K562 (cell line): Measurements from ENCODE around the gene DRGX. TPM values are rescaled to one million over a fixed set of nuclear protein-coding genes. Genes with fewer than 3 reads are reported as not detected.

Experiments used
- ATAC-seq: fragments of 200-7000 bp; cut with Tn5 transposase; 3 replicates; pipeline ENCODE4 v1.9.1; 2020; ENCODE audit warnings: moderate library complexity
- BruUV-seq: library from RNA; stranded (reverse); fragments of 400-500 nt; replicated peaks from 2 replicates; lab custom pipeline; 2021; lab: Mats Ljungman, UMichigan
- CTCF ChIA-PET: fragments of 300-600 bp; formaldehyde crosslinking; extraction: SDS; loops from one replicate; lab custom pipeline; 2021; ENCODE audit warnings: low intra/inter-chr PET ratio; lab: Yijun Ruan, JAX
- POLR2A ChIA-PET: fragments of 300-600, 350-650 bp; sonication (Branson Sonifier 250); formaldehyde crosslinking; extraction: SDS; loops from one replicate; lab custom pipeline; 2021; ENCODE audit warnings: antibody characterized with exemption, inconsistent platforms; lab: Yijun Ruan, JAX
- DNase-seq, 4 experiments: peaks; one replicate each; pipeline versions ENCODE4 v3.0.0 to v3.0.0-alpha.2; 2011 to 2018; ENCODE audit warnings: low spot score in 3 of 4, mixed read lengths in 3 of 4; ENCODE audit errors: extremely low read depth in 1 of 4
- FAIRE-seq: peaks from 2 replicates; lab custom pipeline; 2011; peaks lifted over from hg19 to GRCh38; lab: Jason Lieb, UNC
- H2AFZ ChIP-seq: 2 replicates; pipeline ENCODE4 v1.6.0; 2011; ENCODE audit warnings: low read depth, low read length, control low read depth, inconsistent platforms
- H3K27ac ChIP-seq: fragments of 200-600 bp; 3 replicates; pipeline ENCODE4 v1.8.0; 2011; ENCODE audit warnings: low read depth, mild to moderate bottlenecking, control low read depth, inconsistent platforms, low read length, moderate library complexity, mixed read lengths; ENCODE audit errors: extremely low read depth
- H3K27me3 ChIP-seq, 2 experiments: fragments of 300-600 bp in 1 of 2; 2 replicates in 1 of 2; 3 replicates in 1 of 2; pipeline versions ENCODE4 v1.6.0 to v1.8.0; 2011; ENCODE audit warnings: inconsistent platforms in 2 of 2, low read length in 2 of 2, mild to moderate bottlenecking in 1 of 2, mixed read lengths in 1 of 2, moderate library complexity in 1 of 2; ENCODE audit not compliant: control insufficient read depth in 2 of 2, insufficient read depth in 2 of 2
- H3K36me3 ChIP-seq: fragments of 300-600 bp; 3 replicates; pipeline ENCODE4 v1.8.0; 2011; ENCODE audit warnings: mild to moderate bottlenecking, low read length, inconsistent platforms; ENCODE audit not compliant: control insufficient read depth, insufficient read depth
- H3K4me1 ChIP-seq, 2 experiments: fragments of 200-600 bp in 1 of 2; replicated peaks in 1 of 2; 2 replicates in 1 of 2; 3 replicates in 1 of 2; pipeline versions ENCODE4 v1.5.1 to v1.8.0; 2011; ENCODE audit warnings: inconsistent platforms in 2 of 2, low read length in 2 of 2, mild to moderate bottlenecking in 1 of 2, mixed read lengths in 1 of 2, moderate library complexity in 1 of 2; ENCODE audit not compliant: control insufficient read depth in 2 of 2, insufficient read depth in 2 of 2
- H3K4me2 ChIP-seq: 2 replicates; pipeline ENCODE4 v1.6.1; 2011; ENCODE audit warnings: low read length, control low read depth, inconsistent platforms, mixed read lengths; ENCODE audit not compliant: insufficient read depth
- H3K4me3 ChIP-seq: fragments of 200-600 bp; sonication (generic), shearing (Covaris generic); 2 replicates; pipeline ENCODE4 v1.5.1; 2016; ENCODE audit warnings: control low read depth, inconsistent platforms
- H3K79me2 ChIP-seq: fragments of 200-600 bp; 3 replicates; pipeline ENCODE4 v1.8.0; 2011; ENCODE audit warnings: low read length, inconsistent platforms; ENCODE audit not compliant: control insufficient read depth, insufficient read depth
- H3K9ac ChIP-seq, 2 experiments: 2 replicates each; pipeline versions ENCODE4 v1.6.0 to v1.6.1; 2011; ENCODE audit warnings: low read depth in 2 of 2, low read length in 2 of 2, control low read depth in 1 of 2, inconsistent platforms in 1 of 2, mild to moderate bottlenecking in 1 of 2, mixed read lengths in 1 of 2; ENCODE audit not compliant: insufficient read depth in 1 of 2
- H3K9me1 ChIP-seq: one replicate; pipeline ENCODE4 v1.6.0; 2011; ENCODE audit warnings: inconsistent platforms, mild to moderate bottlenecking, low read length, moderate library complexity; ENCODE audit not compliant: control insufficient read depth, insufficient read depth
- H3K9me3 ChIP-seq: replicated peaks from 2 replicates; pipeline ENCODE4 v1.5.1; 2011; ENCODE audit warnings: low read depth, low read length, inconsistent platforms; ENCODE audit not compliant: control insufficient read depth, insufficient read depth
- H4K20me1 ChIP-seq: replicated peaks from 2 replicates; pipeline ENCODE4 v1.6.1; 2011; ENCODE audit warnings: low read length, inconsistent platforms, mixed read lengths; ENCODE audit not compliant: control insufficient read depth, insufficient read depth
- BRF1 ChIP-seq: IDR thresholded peaks from 3 replicates; pipeline ENCODE4 v1.6.1; 2011; ENCODE audit warnings: borderline replicate concordance, mild to moderate bottlenecking; ENCODE audit not compliant: insufficient read length; ENCODE audit errors: extremely low read depth
- CBX8 ChIP-seq: fragments of 200-600 bp; sonication (generic); IDR thresholded peaks from 2 replicates; pipeline ENCODE4 v1.6.1; 2012; ENCODE audit warnings: borderline replicate concordance, mixed run types, low read depth, mild to moderate bottlenecking, moderate library complexity, mixed read lengths, low read length, control low read depth, inconsistent platforms; ENCODE audit not compliant: poor library complexity, severe bottlenecking; ENCODE audit errors: extremely low read depth
- CCAR2 ChIP-seq: fragments of 200-400 bp; formaldehyde crosslinking; IDR thresholded peaks from 2 replicates; pipeline ENCODE4 v1.6.1; 2017; ENCODE audit warnings: mild to moderate bottlenecking, low read depth, low read length
- CHAMP1 ChIP-seq: fragments of 450-650 bp; IDR thresholded peaks from 2 replicates; pipeline ENCODE4 v1.6.1; 2016; ENCODE audit warnings: mild to moderate bottlenecking
- ETV5 ChIP-seq: sonication (generic); formaldehyde crosslinking; IDR thresholded peaks from 2 replicates; pipeline ENCODE4 v1.4.0; 2020; ENCODE audit warnings: low read depth, mild to moderate bottlenecking, missing genetic modification reagents
- FOXA3 ChIP-seq, 2 experiments: fragments of 450-650 bp in 1 of 2; sonication (generic) in 1 of 2; formaldehyde crosslinking; IDR thresholded peaks in 1 of 2; conservative IDR thresholded peaks in 1 of 2; 2 replicates each; pipeline versions ENCODE4 v1.4.0 to v1.8.0; 2020 to 2022; ENCODE audit warnings: mild to moderate bottlenecking in 2 of 2, missing genetic modification reagents in 1 of 2
- HMGN3 ChIP-seq: IDR thresholded peaks from 2 replicates; pipeline ENCODE4 v1.6.1; 2011; ENCODE audit warnings: borderline replicate concordance, low read depth, mild to moderate bottlenecking, mixed read lengths, low read length; ENCODE audit not compliant: insufficient read length; ENCODE audit errors: extremely low read depth
- KAT2B ChIP-seq: IDR thresholded peaks from one replicate; pipeline ENCODE4 v1.6.1; 2012; ENCODE audit warnings: low read depth, mild to moderate bottlenecking, control low read depth, inconsistent platforms, low read length, moderate library complexity
- KLF13 ChIP-seq: fragments of 450-650 bp; IDR thresholded peaks from 2 replicates; pipeline ENCODE4 v1.6.1; 2016; ENCODE audit warnings: missing genetic modification characterization, low read depth, mild to moderate bottlenecking, missing compliant biosample characterization, moderate library complexity, borderline replicate concordance
- KLF16 ChIP-seq: IDR thresholded peaks from 2 replicates; pipeline ENCODE4 v1.6.1; 2016; ENCODE audit warnings: antibody characterized with exemption
- MCM5 ChIP-seq: fragments of 450-650 bp; IDR thresholded peaks from 2 replicates; pipeline ENCODE4 v1.6.1; 2016; ENCODE audit warnings: low read depth
- MXD1 ChIP-seq: fragments of 250-450 bp; sonication (Bioruptor Pico); IDR thresholded peaks from 2 replicates; pipeline ENCODE4 v1.8.0; 2021; ENCODE audit warnings: borderline replicate concordance, mild to moderate bottlenecking, moderate library complexity; ENCODE audit not compliant: poor library complexity, severe bottlenecking
- POLR2AphosphoS5 ChIP-seq: IDR thresholded peaks from 2 replicates; pipeline ENCODE4 v1.6.1; 2011; ENCODE audit warnings: mild to moderate bottlenecking, low read depth, low read length, moderate library complexity; ENCODE audit not compliant: control insufficient read depth, insufficient read depth
- RAD21 ChIP-seq, 2 experiments: fragments of 250-450 bp in 1 of 2; fragments of 450-650 bp in 1 of 2; sonication (Bioruptor Pico) in 1 of 2; formaldehyde crosslinking in 1 of 2; IDR thresholded peaks in 1 of 2; conservative IDR thresholded peaks in 1 of 2; 2 replicates each; pipeline versions ENCODE4 v1.4.0 to v1.8.0; 2020 to 2022; ENCODE audit warnings: mild to moderate bottlenecking in 2 of 2, moderate library complexity in 1 of 2
- SIRT6 ChIP-seq: IDR thresholded peaks from one replicate; pipeline ENCODE4 v1.6.1; 2012; ENCODE audit warnings: low read depth, mild to moderate bottlenecking, control low read depth, inconsistent platforms, low read length, moderate library complexity
- SMARCA5 ChIP-seq: fragments of 450-650 bp; IDR thresholded peaks from 2 replicates; pipeline ENCODE4 v1.6.1; 2016
- SNIP1 ChIP-seq: fragments of 450-650 bp; IDR thresholded peaks from 2 replicates; pipeline ENCODE4 v1.7.1; 2017; ENCODE audit warnings: low read depth, mild to moderate bottlenecking
- TAF7 ChIP-seq: fragments of 450-650 bp; IDR thresholded peaks from 2 replicates; pipeline ENCODE4 v1.6.1; 2016; ENCODE audit warnings: missing genetic modification characterization, missing compliant biosample characterization
- TAL1 ChIP-seq: fragments of 450-650 bp; IDR thresholded peaks from 2 replicates; pipeline ENCODE4 v1.6.1; 2016; ENCODE audit warnings: mild to moderate bottlenecking
- ZNF780A ChIP-seq: fragments of 250-450 bp; sonication (Bioruptor Pico); IDR thresholded peaks from 2 replicates; pipeline ENCODE4 v1.5.0; 2021; ENCODE audit warnings: mild to moderate bottlenecking
- WGBS: fragments of 100-300 bp; shearing (Covaris generic); methylation state at CpG from one replicate; pipeline ENCODE4 v1.1.6; 2016; ENCODE audit warnings: low coverage, mixed read lengths; ENCODE audit not compliant: insufficient coverage; ENCODE audit errors: missing lambda C conversion rate; 5-methylcytosine and 5-hydroxymethylcytosine counted together
- in situ Hi-C: fragments of 300-500 bp; cut with MboI; formaldehyde crosslinking; loops from 4 replicates; pipeline ENCODE4 v1.15.0; 2018; ENCODE audit warnings: inconsistent platforms, mixed read lengths
- intact Hi-C: fragments of 100-400 bp; cut with micrococcal nuclease; formaldehyde crosslinking; loops from 2 replicates; pipeline ENCODE4 v1.14.2; 2022
- polyA plus RNA-seq, 8 experiments: library from polyadenylated mRNA; depleted of rRNA in 4 of 8; stranded (reverse) in 5 of 8; unstranded in 3 of 8; fragments of >200 nt; fragmentation: Nextera tagmentation in 2 of 8; fragmentation: Illumina TruSeq in 1 of 8; extraction: Ambion mirVana in 2 of 8; extraction: Trizol in 1 of 8; gene quantifications; 2 replicates each; pipeline versions ENCODE4 v1.2.1 to v1.2.3, GENCODE V29; 2011 to 2014; ENCODE audit warnings: inconsistent platforms in 1 of 8, missing spikeins in 1 of 8
- total RNA-seq, 7 experiments: library from RNA; depleted of rRNA in 6 of 7; stranded (reverse); fragments of >200 nt in 6 of 7; fragmentation: Illumina TruSeq in 2 of 7; extraction: Trizol in 2 of 7; gene quantifications; 2 replicates each; pipeline versions ENCODE4 v1.2.1 to v1.2.3, GENCODE V29; 2011 to 2021; ENCODE audit warnings: low replicate concordance in 1 of 7

The DRGX gene
- total and polyA plus RNA-seq, 9 of the 15 experiments (the other 6 are each of a cell fraction or from before 2014, with no cell fraction given) = not detected

- DNase-seq (no peak), ATAC-seq (no peak), FAIRE-seq (no peak)
- no peaks in the 10 kb centered on the region for H3K9me3 ChIP-seq
- H3K79me2 ChIP-seq = no peaks in the 10 kb centered on the region
- H3K9ac ChIP-seq = no peak overlapping the region
- no peak overlapping the region for H3K4me2 ChIP-seq
- H3K9me1 ChIP-seq = no peaks in the 10 kb centered on the region
- H2AFZ ChIP-seq = no peak overlapping the region
- in situ Hi-C loops (no loop called here), intact Hi-C loops (no loop called here)
- TF ChIP-seq KLF16 = no peak
- TF ChIP-seq MCM5 = no peak
- TF ChIP-seq TAL1 = no peak
- no peak for TF ChIP-seq POLR2AphosphoS5
- TF ChIP-seq ZNF780A = no peak
- TF ChIP-seq KAT2B = no peak
- TF ChIP-seq CBX8 = no peak
- no peak for TF ChIP-seq FOXA3 (CRISPR knock-in tag; conservative IDR thresholded peaks at IDR 0.05 in 1 of 2, IDR thresholded peaks at IDR 0.05 in 1 of 2)
- no peak for TF ChIP-seq KLF13 (tag)
- TF ChIP-seq TAF7 (tag) = no peak
- TF ChIP-seq CCAR2 = no peak
- no peak for TF ChIP-seq BRF1
- TF ChIP-seq CHAMP1 = no peak
- no peak for TF ChIP-seq HMGN3
- TF ChIP-seq SNIP1 = no peak
- no peak for TF ChIP-seq SMARCA5
- no peak for TF ChIP-seq ETV5 (CRISPR knock-in tag)
- TF ChIP-seq SIRT6 = no peak
- TF ChIP-seq MXD1 (CRISPR knock-in tag) = no peak
- TF ChIP-seq RAD21 (CRISPR knock-in tag; conservative IDR thresholded peaks at IDR 0.05 in 1 of 2, IDR thresholded peaks at IDR 0.05 in 1 of 2) = no peak
- POLR2A ChIA-PET = interaction anchor here (0.6 to 1.4 kb wide), 3 partner anchors 17 to 1266 kb away, joined by 3 to 4 read pairs (median 4); no protein-coding TSS in a partner anchor
- no peak overlapping the region for H3K27ac ChIP-seq
- no peaks in the 10 kb centered on the region; a peak in 1 of 5 replicates for H3K4me1 ChIP-seq
- CTCF ChIA-PET = no interaction called here
- WGBS = 25% methylated on average over 5 of the region's 5 CpGs
- H4K20me1 ChIP-seq = no peaks in the 10 kb centered on the region
- no peak overlapping the region for H3K4me3 ChIP-seq
- BruUV-seq = no TSS peak
- no peaks in the 10 kb centered on the region for H3K36me3 ChIP-seq
- peaks cover 2 to 13% of the 10 kb centered on the region in 2 experiments; a peak in 1 of 5 replicates for H3K27me3 ChIP-seq
Observed at GRCh38 chr10:49330127-49330665, 65.7 kb downstream of the DRGX start.
